ENCODE measurements around the gene PPP2R5C.

Gene PPP2R5C

GRCh38 chr14:101962503-101962874, 201.0 kb downstream of the PPP2R5C start:
- Histone ChIP-seq H3K27ac (ENCODE audit: extremely low read depth, low read depth, low read length) (no peak overlapping the region), H3K4me1 (ENCODE audit: control insufficient read depth, insufficient read depth, low read length) (peaks cover 20% of the 10 kb centered on the region), H3K36me3 (ENCODE audit: control insufficient read depth in 2 of 2, insufficient read depth in 1 of 2, low read length in 2 of 2) (peaks cover 0 to 1% of the 10 kb centered on the region in 2 experiments; a peak in 1 of 3 replicates), H3K4me3 (ENCODE audit: low read depth, low read length) (no peak overlapping the region), H3K9me3 (ENCODE audit: control insufficient read depth, insufficient read depth, low read depth, low read length) (no peaks in the 10 kb centered on the region)
- ChIA-PET CTCF (interaction anchor here (0.7 to 2.6 kb wide), 9 partner anchors 9 to 134 kb away, joined by 3 to 15 read pairs (median 7); no protein-coding TSS in a partner anchor), POLR2A (no interaction called here)
- TF ChIP-seq SCRT1 (tag by site-specific recombination; IDR thresholded peaks at IDR 0.05; ENCODE audit: borderline replicate concordance), result no peak
- peak; percentile 94 for TF ChIP-seq ZBTB48 (tag by site-specific recombination; IDR thresholded peaks at IDR 0.05)
- TF ChIP-seq TRIM28 (IDR thresholded peaks at IDR 0.05; ENCODE audit: borderline replicate concordance, low read length), result no peak
- peak; percentile 80 for TF ChIP-seq ZSCAN30 (tag by site-specific recombination; IDR thresholded peaks at IDR 0.05)
- TF ChIP-seq ZNF624 (tag by site-specific recombination; IDR thresholded peaks at IDR 0.05), result no peak
- TF ChIP-seq ZNF510 (tag by site-specific recombination; IDR thresholded peaks at IDR 0.05; ENCODE audit: insufficient replicate concordance), result no peak
- no peak for TF ChIP-seq RBAK (tag by site-specific recombination; IDR thresholded peaks at IDR 0.05)
- no peak for TF ChIP-seq ZNF366 (tag by site-specific recombination; conservative IDR thresholded peaks at IDR 0.05)
- TF ChIP-seq ZBTB44 (tag by site-specific recombination; IDR thresholded peaks at IDR 0.05), result peak; percentile 100
- TF ChIP-seq ZNF654 (tag by site-specific recombination; IDR thresholded peaks at IDR 0.05; ENCODE audit: low read depth), result no peak
- peak; percentile 58; the same call in 1 of the 2 replicates for TF ChIP-seq ZBTB8A (tag by site-specific recombination; IDR thresholded peaks at IDR 0.05)
- no peak for TF ChIP-seq KLF8 (tag by site-specific recombination; IDR thresholded peaks at IDR 0.05)
- 0 out of 2 replicates have a peak, but pooled peaks have one; percentile 7 for TF ChIP-seq ZNF449 (tag by site-specific recombination; IDR thresholded peaks at IDR 0.05)
- no peak for TF ChIP-seq ZNF501 (tag by site-specific recombination; IDR thresholded peaks at IDR 0.05)
- 0 out of 2 replicates have a peak, but pooled peaks have one; percentile 30 for TF ChIP-seq ZXDB (tag by site-specific recombination; IDR thresholded peaks at IDR 0.05)
- TF ChIP-seq ZNF184 (tag by site-specific recombination; IDR thresholded peaks at IDR 0.05), result peak; percentile 74; the same call in 1 of the 2 replicates
- TF ChIP-seq ZFHX2 (tag by site-specific recombination; conservative IDR thresholded peaks at IDR 0.05), result no peak
- no peak for TF ChIP-seq PBX3 (CRISPR knock-in tag; IDR thresholded peaks at IDR 0.05)
- TF ChIP-seq ZNF169 (tag by site-specific recombination; IDR thresholded peaks at IDR 0.05), result no peak
- TF ChIP-seq ZNF629 (tag by site-specific recombination; IDR thresholded peaks at IDR 0.05), result 0 out of 2 replicates have a peak, but pooled peaks have one; percentile 12
- peak; percentile 45; the same call in 1 of the 2 replicates for TF ChIP-seq KLF10 (tag by site-specific recombination; IDR thresholded peaks at IDR 0.05)
- TF ChIP-seq ZNF394 (tag by site-specific recombination; IDR thresholded peaks at IDR 0.05; ENCODE audit: borderline replicate concordance), result 0 out of 2 replicates have a peak, but pooled peaks have one; percentile 18
- TF ChIP-seq ZBTB17 (tag by site-specific recombination; IDR thresholded peaks at IDR 0.05), result peak; percentile 99
- no peak for TF ChIP-seq ZNF639 (tag by site-specific recombination; IDR thresholded peaks at IDR 0.05)
- TF ChIP-seq ZBTB6 (tag by site-specific recombination; IDR thresholded peaks at IDR 0.05), result peak; percentile 73
- no peak for TF ChIP-seq REST (tag by site-specific recombination; IDR thresholded peaks at IDR 0.05)
- TF ChIP-seq ZNF433 (tag by site-specific recombination; IDR thresholded peaks at IDR 0.05; ENCODE audit: low read depth), result no peak
- no peak for TF ChIP-seq GLI2 (tag by site-specific recombination; IDR thresholded peaks at IDR 0.05; ENCODE audit: borderline replicate concordance, low read depth)
- peak; percentile 50; the same call in 1 of the 2 replicates for TF ChIP-seq IKZF3 (tag by site-specific recombination; IDR thresholded peaks at IDR 0.05)

All from HEK293 (cell line).